ENCODE data around the gene TGFA.

GRCh38 chr2:70511971-70512729 is 41.5 kb downstream of the TGFA start:
- TF ChIP-seq CTCF (IDR thresholded peaks at IDR 0.05; ENCODE audit: low read depth, low read length, poor library complexity, severe bottlenecking), result no peak
- TF ChIP-seq EZH2phosphoT487 (IDR thresholded peaks at IDR 0.05; ENCODE audit: borderline replicate concordance, low read length), result no peak
